Measurements from ENCODE around the gene NPTN. TPM values are rescaled to one million over a fixed set of nuclear protein-coding genes. Genes with fewer than 3 reads are reported as not detected.
"Not testable (repeated sequence)": the region's sequence is repeated elsewhere in the genome, so short reads cannot be mapped to it uniquely, and the experiment has no call there.

Gene NPTN
- total RNA-seq, 4 donors from 2014 or later, result 159 to 356 (median 215) TPM

GRCh38 chr15:73654659-73655058 is 21.5 kb upstream of the NPTN start:
- Histone ChIP-seq H3K27me3 (no peaks in the 10 kb centered on the region), H3K27ac (no peak overlapping the region), H3K36me3 (no peaks in the 10 kb centered on the region), H3K4me3 (no peak overlapping the region), H3K4me1 (no peaks in the 10 kb centered on the region), H3K9me3 (no peaks in the 10 kb centered on the region)
- no peak for DNase-seq
- intact Hi-C loops (cut with DNase I; ENCODE audit: low total_unique reads), result no loop called here
- TF ChIP-seq POLR2A (IDR thresholded peaks at IDR 0.05) (no peak), CTCF (IDR thresholded peaks at IDR 0.05) (no peak)

GRCh38 chr15:73650416-73651126 is 17.4 kb upstream of the NPTN start:
- H3K4me3 ChIP-seq, result no peak overlapping the region
- TF ChIP-seq CTCF (IDR thresholded peaks at IDR 0.05) (no peak), POLR2A (IDR thresholded peaks at IDR 0.05) (no peak)
- H3K27me3 ChIP-seq, result no peaks in the 10 kb centered on the region
- intact Hi-C loops (cut with DNase I; ENCODE audit: low total_unique reads), result no loop called here
- no peak for DNase-seq
- no peak overlapping the region for H3K27ac ChIP-seq
- H3K36me3 ChIP-seq, result no peaks in the 10 kb centered on the region
- H3K9me3 ChIP-seq, result no peaks in the 10 kb centered on the region
- no peaks in the 10 kb centered on the region for H3K4me1 ChIP-seq

GRCh38 chr15:73648014-73648295 is 14.8 kb upstream of the NPTN start:
- Histone ChIP-seq H3K27me3 (no peaks in the 10 kb centered on the region), H3K27ac (no peak overlapping the region), H3K4me3 (no peak overlapping the region), H3K9me3 (no peaks in the 10 kb centered on the region), H3K36me3 (no peaks in the 10 kb centered on the region), H3K4me1 (no peaks in the 10 kb centered on the region)
- TF ChIP-seq POLR2A (IDR thresholded peaks at IDR 0.05), result no peak
- no peak for DNase-seq
- intact Hi-C loops (cut with DNase I; ENCODE audit: low total_unique reads), result no loop called here

- no peak overlapping the region for H3K27ac ChIP-seq
- DNase-seq, result no peak
- no peaks in the 10 kb centered on the region for H3K9me3 ChIP-seq
- TF ChIP-seq POLR2A (IDR thresholded peaks at IDR 0.05) (no peak), CTCF (IDR thresholded peaks at IDR 0.05) (no peak)
- H3K4me1 ChIP-seq, result no peaks in the 10 kb centered on the region
- H3K27me3 ChIP-seq, result no peaks in the 10 kb centered on the region
- intact Hi-C loops (cut with DNase I; ENCODE audit: low total_unique reads), result no loop called here
- no peak overlapping the region for H3K4me3 ChIP-seq
- no peaks in the 10 kb centered on the region for H3K36me3 ChIP-seq
Observed at GRCh38 chr15:73647259-73648013, 14.2 kb upstream of the NPTN start.

GRCh38 chr15:73639464-73639863 is 6.3 kb upstream of the NPTN start:
- not testable (repeated sequence) for H3K4me3 ChIP-seq, H3K27ac ChIP-seq, H3K36me3 ChIP-seq, DNase-seq, H3K4me1 ChIP-seq, H3K9me3 ChIP-seq, H3K27me3 ChIP-seq
- intact Hi-C loops (cut with DNase I; ENCODE audit: low total_unique reads), result loop anchor here (10.0 kb wide), 1 partner anchor 55 kb away; no protein-coding TSS in a partner anchor

- intact Hi-C loops (cut with DNase I; ENCODE audit: low total_unique reads), result loop anchor here (10.0 kb wide), 1 partner anchor 57 kb away; no protein-coding TSS in a partner anchor
- no peak overlapping the region for H3K4me3 ChIP-seq
- H3K27ac ChIP-seq, result no peak overlapping the region
- no peaks in the 10 kb centered on the region for H3K36me3 ChIP-seq
- H3K4me1 ChIP-seq, result peaks cover 0 to 6% of the 10 kb centered on the region in 2 donors
- H3K27me3 ChIP-seq, result no peaks in the 10 kb centered on the region
- TF ChIP-seq POLR2A (IDR thresholded peaks at IDR 0.05), result no peak
- no peak for TF ChIP-seq CTCF (IDR thresholded peaks at IDR 0.05)
- H3K9me3 ChIP-seq, result no peaks in the 10 kb centered on the region
- no peak for DNase-seq
Observed at GRCh38 chr15:73637527-73637926, 4.3 kb upstream of the NPTN start.
